WTC11 (cell line): Measurements from ENCODE around the gene CD160. TPM values are rescaled to one million over a fixed set of nuclear protein-coding genes. Genes with fewer than 3 reads are reported as not detected.

Experiments
- ATAC-seq: fragments of 200-7000 bp; cut with Tn5 transposase; 2 replicates; pipeline ENCODE4 v1.10.0; 2021; ENCODE audit warnings: mild to moderate bottlenecking, moderate library complexity
- CTCF ChIA-PET: fragments of 300-600 bp; sonication (Branson Sonifier 250); formaldehyde crosslinking; loops from one replicate; lab custom pipeline; 2021; ENCODE audit warnings: antibody characterized with exemption; lab: Charles Lee
- POLR2A ChIA-PET: fragments of 350-600 bp; sonication (Branson Sonifier 250); formaldehyde crosslinking; loops from one replicate; lab custom pipeline; 2021; ENCODE audit warnings: antibody characterized with exemption; lab: Charles Lee
- DNase-seq: peaks from one replicate; pipeline ENCODE4 v3.0.0; 2021; ENCODE audit warnings: low spot score
- H3K27ac Mint-ChIP-seq: 2 replicates; pipeline ENCODE4 v1.8.0; 2021; ENCODE audit warnings: mixed read lengths
- H3K27me3 Mint-ChIP-seq: 2 replicates; pipeline ENCODE4 v1.8.0; 2021; ENCODE audit warnings: low read depth, mild to moderate bottlenecking, moderate library complexity, mixed read lengths
- H3K36me3 Mint-ChIP-seq: 2 replicates; pipeline ENCODE4 v1.8.0; 2021; ENCODE audit warnings: mixed read lengths
- H3K4me1 Mint-ChIP-seq: 2 replicates; pipeline ENCODE4 v1.8.0; 2022; ENCODE audit warnings: mixed read lengths
- H3K4me3 Mint-ChIP-seq: 2 replicates; pipeline ENCODE4 v1.8.0; 2021; ENCODE audit warnings: mild to moderate bottlenecking, moderate library complexity, mixed read lengths
- H3K9me3 Mint-ChIP-seq: 2 replicates; pipeline ENCODE4 v1.8.0; 2021; ENCODE audit warnings: mixed read lengths
- CBFB ChIP-seq: sonication (generic); formaldehyde crosslinking; IDR thresholded peaks from 2 replicates; pipeline ENCODE4 v1.8.1; 2022; ENCODE audit warnings: mild to moderate bottlenecking, low read depth, missing genetic modification reagents
- ETV6 ChIP-seq: sonication (generic); formaldehyde crosslinking; IDR thresholded peaks from 2 replicates; pipeline ENCODE4 v1.8.1; 2022; ENCODE audit warnings: mild to moderate bottlenecking, missing genetic modification reagents
- FOXK1 ChIP-seq: sonication (generic); formaldehyde crosslinking; IDR thresholded peaks from 2 replicates; pipeline ENCODE4 v1.8.0; 2022; ENCODE audit warnings: mild to moderate bottlenecking, moderate library complexity, missing genetic modification reagents
- GTF2I ChIP-seq: fragments of 250-450 bp; sonication (Bioruptor Pico); conservative IDR thresholded peaks from 2 replicates; pipeline ENCODE4 v1.4.0; 2021; ENCODE audit warnings: mild to moderate bottlenecking
- JUN ChIP-seq: sonication (generic); formaldehyde crosslinking; IDR thresholded peaks from 2 replicates; pipeline ENCODE4 v1.8.0; 2023; ENCODE audit warnings: mild to moderate bottlenecking, missing genetic modification reagents
- OVOL2 ChIP-seq: fragments of 250-450 bp; sonication (Bioruptor Pico); IDR thresholded peaks from 2 replicates; pipeline ENCODE4 v1.9.0; 2021; ENCODE audit warnings: mild to moderate bottlenecking, borderline replicate concordance
- RELA ChIP-seq: sonication (generic); formaldehyde crosslinking; IDR thresholded peaks from 2 replicates; pipeline ENCODE4 v1.8.1; 2022; ENCODE audit warnings: missing genetic modification reagents, mild to moderate bottlenecking, borderline replicate concordance
- RORB ChIP-seq: fragments of 250-450 bp; sonication (Bioruptor Pico); IDR thresholded peaks from 2 replicates; pipeline ENCODE4 v1.9.0; 2021; ENCODE audit warnings: mild to moderate bottlenecking
- SMAD3 ChIP-seq: sonication (generic); formaldehyde crosslinking; IDR thresholded peaks from 2 replicates; pipeline ENCODE4 v1.8.0; 2022; ENCODE audit warnings: missing genetic modification reagents, mild to moderate bottlenecking, borderline replicate concordance
- SOX15 ChIP-seq: fragments of 250-450 bp; sonication (Bioruptor Pico); IDR thresholded peaks from 2 replicates; pipeline ENCODE4 v1.9.0; 2021; ENCODE audit warnings: mild to moderate bottlenecking
- SP1 ChIP-seq: sonication (generic); formaldehyde crosslinking; conservative IDR thresholded peaks from 2 replicates; pipeline ENCODE4 v1.8.1; 2022; ENCODE audit warnings: missing genetic modification reagents
- ZNF219 ChIP-seq: sonication (generic); formaldehyde crosslinking; IDR thresholded peaks from 2 replicates; pipeline ENCODE4 v1.8.0; 2023; ENCODE audit warnings: missing genetic modification reagents, mild to moderate bottlenecking, borderline replicate concordance
- total RNA-seq: library from RNA; stranded (reverse); gene quantifications from 3 replicates; pipeline ENCODE4 v1.2.3, GENCODE V29; 2021
- TF ChIP-seq, protein P1 (sequence below): fragments of 250-450 bp; sonication (Bioruptor Pico); IDR thresholded peaks from 2 replicates; pipeline ENCODE4 v1.9.0; 2021; ENCODE audit warnings: mild to moderate bottlenecking
- TF ChIP-seq, protein P2 (sequence below): sonication (generic); formaldehyde crosslinking; IDR thresholded peaks from 2 replicates; pipeline ENCODE4 v1.8.1; 2022; ENCODE audit warnings: low read depth, mild to moderate bottlenecking, moderate library complexity, missing genetic modification reagents, borderline replicate concordance
- TF ChIP-seq, protein P3 (sequence below): fragments of 200-600 bp; IDR thresholded peaks from 2 replicates; pipeline ENCODE4 v1.8.0; 2022; ENCODE audit warnings: antibody characterized with exemption
- TF ChIP-seq, protein P4 (sequence below): fragments of 250-450 bp; sonication (Bioruptor Pico); IDR thresholded peaks from 2 replicates; pipeline ENCODE4 v2.1.2; 2022; ENCODE audit warnings: mild to moderate bottlenecking, moderate library complexity
- TF ChIP-seq, protein P5 (sequence below): sonication (generic); formaldehyde crosslinking; IDR thresholded peaks from 2 replicates; pipeline ENCODE4 v1.8.1; 2023; ENCODE audit warnings: mild to moderate bottlenecking, missing genetic modification reagents, moderate library complexity
- TF ChIP-seq, protein P6 (sequence below): sonication (generic); formaldehyde crosslinking; IDR thresholded peaks from 2 replicates; pipeline ENCODE4 v1.8.0; 2022; ENCODE audit warnings: mild to moderate bottlenecking, missing genetic modification reagents
- TF ChIP-seq, protein P7 (sequence below): fragments of 250-450 bp; sonication (Bioruptor Pico); IDR thresholded peaks from 2 replicates; pipeline ENCODE4 v1.9.0; 2021; ENCODE audit warnings: mild to moderate bottlenecking
- TF ChIP-seq, protein P8 (sequence below): sonication (generic); formaldehyde crosslinking; IDR thresholded peaks from 2 replicates; pipeline ENCODE4 v1.8.1; 2022; ENCODE audit warnings: mild to moderate bottlenecking, missing genetic modification reagents, moderate library complexity, borderline replicate concordance

The CD160 gene
- total RNA-seq, 1 experiment from 2014 or later = not detected

DNA sequence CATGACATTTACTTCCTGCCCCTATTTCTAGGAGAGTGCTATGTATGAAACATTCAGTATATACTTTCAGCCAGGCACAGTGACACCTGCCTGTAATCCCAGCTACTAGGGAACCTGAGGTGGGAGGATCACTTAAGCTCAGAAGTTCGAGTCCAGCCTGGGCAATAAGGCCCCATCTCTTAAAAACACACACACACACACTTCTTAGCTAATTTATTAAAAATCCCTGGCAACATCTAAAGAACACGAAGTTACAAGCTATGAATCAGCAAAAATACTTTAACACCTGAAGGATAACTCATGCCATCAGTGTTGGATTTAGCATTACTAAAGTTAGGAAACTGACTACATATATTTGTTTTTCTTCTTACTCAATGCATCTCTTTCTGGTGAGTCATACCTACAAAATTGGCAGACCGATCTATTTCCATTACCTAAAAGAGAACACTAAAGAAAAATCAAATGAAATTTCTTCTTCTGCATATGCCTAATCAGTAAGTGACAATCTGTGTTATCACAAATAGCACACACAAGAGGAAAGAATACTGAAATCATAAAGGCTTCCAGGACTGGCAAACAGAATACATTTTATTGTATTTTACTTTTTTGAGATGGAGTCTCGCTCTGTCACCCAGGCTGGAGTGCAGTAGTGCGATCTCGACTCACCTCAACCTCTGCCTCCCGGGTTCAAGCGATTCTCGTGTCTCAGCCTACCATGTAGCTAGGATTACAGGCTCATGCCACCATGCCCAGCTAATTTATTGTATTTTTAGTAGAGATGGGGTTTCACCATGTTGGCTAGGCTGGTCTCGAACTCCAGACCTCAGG, 63.2 kb downstream of the CD160 start:
- Mint-ChIP-seq H3K4me1 (peaks cover 6% of the 10 kb centered on the region; the same call in 1 of the 2 replicates), H3K9me3 (no peaks in the 10 kb centered on the region), H3K36me3 (no peaks in the 10 kb centered on the region; the same call in 1 of the 2 replicates), H3K27ac (0 out of 2 replicates have a peak overlapping the region, but pooled peaks have one; percentile 44), H3K4me3 (no peak overlapping the region)
- POLR2A ChIA-PET = no interaction called here
- CTCF ChIA-PET = no interaction called here
- no peak for DNase-seq
- TF ChIP-seq, protein P1, sequence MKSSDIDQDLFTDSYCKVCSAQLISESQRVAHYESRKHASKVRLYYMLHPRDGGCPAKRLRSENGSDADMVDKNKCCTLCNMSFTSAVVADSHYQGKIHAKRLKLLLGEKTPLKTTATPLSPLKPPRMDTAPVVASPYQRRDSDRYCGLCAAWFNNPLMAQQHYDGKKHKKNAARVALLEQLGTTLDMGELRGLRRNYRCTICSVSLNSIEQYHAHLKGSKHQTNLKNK = no peak
- TF ChIP-seq, protein P2, sequence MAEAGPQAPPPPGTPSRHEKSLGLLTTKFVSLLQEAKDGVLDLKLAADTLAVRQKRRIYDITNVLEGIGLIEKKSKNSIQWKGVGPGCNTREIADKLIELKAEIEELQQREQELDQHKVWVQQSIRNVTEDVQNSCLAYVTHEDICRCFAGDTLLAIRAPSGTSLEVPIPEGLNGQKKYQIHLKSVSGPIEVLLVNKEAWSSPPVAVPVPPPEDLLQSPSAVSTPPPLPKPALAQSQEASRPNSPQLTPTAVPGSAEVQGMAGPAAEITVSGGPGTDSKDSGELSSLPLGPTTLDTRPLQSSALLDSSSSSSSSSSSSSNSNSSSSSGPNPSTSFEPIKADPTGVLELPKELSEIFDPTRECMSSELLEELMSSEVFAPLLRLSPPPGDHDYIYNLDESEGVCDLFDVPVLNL = no peak
- no peak for TF ChIP-seq RELA (CRISPR knock-in tag)
- TF ChIP-seq, protein P3, sequence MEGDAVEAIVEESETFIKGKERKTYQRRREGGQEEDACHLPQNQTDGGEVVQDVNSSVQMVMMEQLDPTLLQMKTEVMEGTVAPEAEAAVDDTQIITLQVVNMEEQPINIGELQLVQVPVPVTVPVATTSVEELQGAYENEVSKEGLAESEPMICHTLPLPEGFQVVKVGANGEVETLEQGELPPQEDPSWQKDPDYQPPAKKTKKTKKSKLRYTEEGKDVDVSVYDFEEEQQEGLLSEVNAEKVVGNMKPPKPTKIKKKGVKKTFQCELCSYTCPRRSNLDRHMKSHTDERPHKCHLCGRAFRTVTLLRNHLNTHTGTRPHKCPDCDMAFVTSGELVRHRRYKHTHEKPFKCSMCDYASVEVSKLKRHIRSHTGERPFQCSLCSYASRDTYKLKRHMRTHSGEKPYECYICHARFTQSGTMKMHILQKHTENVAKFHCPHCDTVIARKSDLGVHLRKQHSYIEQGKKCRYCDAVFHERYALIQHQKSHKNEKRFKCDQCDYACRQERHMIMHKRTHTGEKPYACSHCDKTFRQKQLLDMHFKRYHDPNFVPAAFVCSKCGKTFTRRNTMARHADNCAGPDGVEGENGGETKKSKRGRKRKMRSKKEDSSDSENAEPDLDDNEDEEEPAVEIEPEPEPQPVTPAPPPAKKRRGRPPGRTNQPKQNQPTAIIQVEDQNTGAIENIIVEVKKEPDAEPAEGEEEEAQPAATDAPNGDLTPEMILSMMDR = no peak
- TF ChIP-seq, protein P4, sequence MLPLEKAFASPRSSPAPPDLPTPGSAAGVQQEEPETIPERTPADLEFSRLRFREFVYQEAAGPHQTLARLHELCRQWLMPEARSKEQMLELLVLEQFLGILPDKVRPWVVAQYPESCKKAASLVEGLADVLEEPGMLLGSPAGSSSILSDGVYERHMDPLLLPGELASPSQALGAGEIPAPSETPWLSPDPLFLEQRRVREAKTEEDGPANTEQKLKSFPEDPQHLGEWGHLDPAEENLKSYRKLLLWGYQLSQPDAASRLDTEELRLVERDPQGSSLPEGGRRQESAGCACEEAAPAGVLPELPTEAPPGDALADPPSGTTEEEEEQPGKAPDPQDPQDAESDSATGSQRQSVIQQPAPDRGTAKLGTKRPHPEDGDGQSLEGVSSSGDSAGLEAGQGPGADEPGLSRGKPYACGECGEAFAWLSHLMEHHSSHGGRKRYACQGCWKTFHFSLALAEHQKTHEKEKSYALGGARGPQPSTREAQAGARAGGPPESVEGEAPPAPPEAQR (CRISPR knock-in tag) = no peak
- TF ChIP-seq, all 79 proteins: peak for 0
- H3K27me3 Mint-ChIP-seq = no peaks in the 10 kb centered on the region
- no peak for ATAC-seq

DNA sequence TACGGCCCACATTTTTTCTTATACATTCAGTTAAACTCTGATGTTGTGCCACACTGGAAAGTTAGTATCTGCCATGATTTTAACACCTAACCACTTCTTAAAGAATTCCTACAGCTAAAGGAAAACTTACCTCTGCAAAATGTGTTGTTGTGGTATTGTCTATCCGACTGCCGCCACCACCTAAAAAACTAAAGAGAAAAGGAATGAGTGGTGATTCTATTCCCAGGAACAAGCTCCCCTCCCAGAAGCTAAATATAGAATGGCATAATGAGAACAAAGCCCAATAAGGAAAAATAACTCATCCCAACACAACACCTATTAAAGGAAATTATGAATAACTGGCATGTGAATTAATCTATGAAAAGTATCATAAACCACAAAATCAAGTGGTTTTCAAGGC, 65.1 kb downstream of the CD160 start:
- Mint-ChIP-seq H3K27me3 (no peaks in the 10 kb centered on the region), H3K4me1 (peaks cover 6% of the 10 kb centered on the region; the same call in 1 of the 2 replicates), H3K4me3 (no peak overlapping the region), H3K9me3 (no peaks in the 10 kb centered on the region), H3K27ac (no peak overlapping the region), H3K36me3 (peaks cover 7% of the 10 kb centered on the region)
- CTCF ChIA-PET = no interaction called here
- ATAC-seq (no peak), DNase-seq (no peak)
- POLR2A ChIA-PET = no interaction called here
- TF ChIP-seq SP1 (CRISPR knock-in tag) = no peak
- TF ChIP-seq, protein P5, sequence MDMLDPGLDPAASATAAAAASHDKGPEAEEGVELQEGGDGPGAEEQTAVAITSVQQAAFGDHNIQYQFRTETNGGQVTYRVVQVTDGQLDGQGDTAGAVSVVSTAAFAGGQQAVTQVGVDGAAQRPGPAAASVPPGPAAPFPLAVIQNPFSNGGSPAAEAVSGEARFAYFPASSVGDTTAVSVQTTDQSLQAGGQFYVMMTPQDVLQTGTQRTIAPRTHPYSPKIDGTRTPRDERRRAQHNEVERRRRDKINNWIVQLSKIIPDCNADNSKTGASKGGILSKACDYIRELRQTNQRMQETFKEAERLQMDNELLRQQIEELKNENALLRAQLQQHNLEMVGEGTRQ (CRISPR knock-in tag) = no peak
- TF ChIP-seq, protein P6, sequence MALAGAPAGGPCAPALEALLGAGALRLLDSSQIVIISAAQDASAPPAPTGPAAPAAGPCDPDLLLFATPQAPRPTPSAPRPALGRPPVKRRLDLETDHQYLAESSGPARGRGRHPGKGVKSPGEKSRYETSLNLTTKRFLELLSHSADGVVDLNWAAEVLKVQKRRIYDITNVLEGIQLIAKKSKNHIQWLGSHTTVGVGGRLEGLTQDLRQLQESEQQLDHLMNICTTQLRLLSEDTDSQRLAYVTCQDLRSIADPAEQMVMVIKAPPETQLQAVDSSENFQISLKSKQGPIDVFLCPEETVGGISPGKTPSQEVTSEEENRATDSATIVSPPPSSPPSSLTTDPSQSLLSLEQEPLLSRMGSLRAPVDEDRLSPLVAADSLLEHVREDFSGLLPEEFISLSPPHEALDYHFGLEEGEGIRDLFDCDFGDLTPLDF (CRISPR knock-in tag) = no peak
- no peak for TF ChIP-seq FOXK1 (CRISPR knock-in tag)
- TF ChIP-seq, protein P4 (CRISPR knock-in tag) = no peak
- no peak for TF ChIP-seq ETV6
- no peak for TF ChIP-seq ZNF219 (CRISPR knock-in tag)
- TF ChIP-seq OVOL2 (CRISPR knock-in tag) = no peak
- TF ChIP-seq, protein P7, sequence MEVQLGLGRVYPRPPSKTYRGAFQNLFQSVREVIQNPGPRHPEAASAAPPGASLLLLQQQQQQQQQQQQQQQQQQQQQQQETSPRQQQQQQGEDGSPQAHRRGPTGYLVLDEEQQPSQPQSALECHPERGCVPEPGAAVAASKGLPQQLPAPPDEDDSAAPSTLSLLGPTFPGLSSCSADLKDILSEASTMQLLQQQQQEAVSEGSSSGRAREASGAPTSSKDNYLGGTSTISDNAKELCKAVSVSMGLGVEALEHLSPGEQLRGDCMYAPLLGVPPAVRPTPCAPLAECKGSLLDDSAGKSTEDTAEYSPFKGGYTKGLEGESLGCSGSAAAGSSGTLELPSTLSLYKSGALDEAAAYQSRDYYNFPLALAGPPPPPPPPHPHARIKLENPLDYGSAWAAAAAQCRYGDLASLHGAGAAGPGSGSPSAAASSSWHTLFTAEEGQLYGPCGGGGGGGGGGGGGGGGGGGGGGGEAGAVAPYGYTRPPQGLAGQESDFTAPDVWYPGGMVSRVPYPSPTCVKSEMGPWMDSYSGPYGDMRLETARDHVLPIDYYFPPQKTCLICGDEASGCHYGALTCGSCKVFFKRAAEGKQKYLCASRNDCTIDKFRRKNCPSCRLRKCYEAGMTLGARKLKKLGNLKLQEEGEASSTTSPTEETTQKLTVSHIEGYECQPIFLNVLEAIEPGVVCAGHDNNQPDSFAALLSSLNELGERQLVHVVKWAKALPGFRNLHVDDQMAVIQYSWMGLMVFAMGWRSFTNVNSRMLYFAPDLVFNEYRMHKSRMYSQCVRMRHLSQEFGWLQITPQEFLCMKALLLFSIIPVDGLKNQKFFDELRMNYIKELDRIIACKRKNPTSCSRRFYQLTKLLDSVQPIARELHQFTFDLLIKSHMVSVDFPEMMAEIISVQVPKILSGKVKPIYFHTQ (CRISPR knock-in tag) = no peak
- TF ChIP-seq SMAD3 (CRISPR knock-in tag) = no peak
- TF ChIP-seq JUN (CRISPR knock-in tag) = no peak
- TF ChIP-seq CBFB (CRISPR knock-in tag) = no peak
- TF ChIP-seq, protein P8, sequence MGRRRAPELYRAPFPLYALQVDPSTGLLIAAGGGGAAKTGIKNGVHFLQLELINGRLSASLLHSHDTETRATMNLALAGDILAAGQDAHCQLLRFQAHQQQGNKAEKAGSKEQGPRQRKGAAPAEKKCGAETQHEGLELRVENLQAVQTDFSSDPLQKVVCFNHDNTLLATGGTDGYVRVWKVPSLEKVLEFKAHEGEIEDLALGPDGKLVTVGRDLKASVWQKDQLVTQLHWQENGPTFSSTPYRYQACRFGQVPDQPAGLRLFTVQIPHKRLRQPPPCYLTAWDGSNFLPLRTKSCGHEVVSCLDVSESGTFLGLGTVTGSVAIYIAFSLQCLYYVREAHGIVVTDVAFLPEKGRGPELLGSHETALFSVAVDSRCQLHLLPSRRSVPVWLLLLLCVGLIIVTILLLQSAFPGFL (CRISPR knock-in tag) = no peak
- no peak for TF ChIP-seq GTF2I (CRISPR knock-in tag)
- TF ChIP-seq RORB (CRISPR knock-in tag) = no peak
- TF ChIP-seq SOX15 (CRISPR knock-in tag) = no peak
- TF ChIP-seq RELA (CRISPR knock-in tag) = no peak
